ENCODE results near the gene GAGE10.
"Not testable (repeated sequence)": the region's sequence is repeated elsewhere in the genome, so short reads cannot be mapped to it uniquely, and the experiment has no call there.

GAGE10 gene

DNA sequence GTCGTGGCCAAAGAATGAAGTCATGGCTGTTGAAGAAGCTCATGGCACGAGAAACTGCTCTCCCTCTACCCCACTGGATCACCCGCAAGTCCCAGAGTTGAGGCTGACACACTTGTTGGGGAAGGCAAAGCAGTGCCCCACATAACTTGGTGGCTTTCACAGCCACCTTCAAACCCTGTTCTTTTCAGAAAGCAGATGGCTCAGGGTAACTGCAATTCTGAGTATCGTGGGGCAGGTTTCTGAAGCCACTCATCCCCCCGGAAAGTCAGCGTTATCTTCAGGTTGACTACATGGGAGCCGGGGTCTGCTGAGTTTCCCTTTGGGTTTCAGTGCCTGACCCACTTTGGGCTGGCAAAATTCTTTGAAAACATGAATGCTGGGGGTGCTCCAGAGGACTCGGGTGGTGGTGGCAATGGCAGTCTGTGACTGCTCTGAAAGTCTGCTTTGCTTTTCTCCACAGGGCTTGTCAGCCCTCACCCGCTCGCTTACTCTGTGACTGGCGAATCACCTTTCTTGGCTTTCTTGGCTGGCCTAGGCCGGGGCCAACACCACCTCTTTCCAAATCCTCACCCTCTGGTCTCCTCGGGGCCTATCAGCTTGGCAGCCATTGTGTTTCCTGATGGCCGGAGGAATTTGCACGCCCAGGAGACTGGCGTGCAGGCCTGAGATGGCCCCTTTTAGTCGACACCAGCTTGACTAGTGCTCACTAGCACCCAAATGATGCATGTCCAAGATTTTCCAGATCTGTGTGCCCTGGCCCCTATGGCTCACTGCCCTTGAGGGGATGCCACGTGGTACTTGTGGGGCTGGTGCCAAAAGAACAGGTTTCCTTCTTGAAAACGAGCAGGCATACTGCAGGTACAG is 26.5 kb upstream of the GAGE10 start:
- DNase-seq (ENCODE audit: low read depth): no peak

DNA sequence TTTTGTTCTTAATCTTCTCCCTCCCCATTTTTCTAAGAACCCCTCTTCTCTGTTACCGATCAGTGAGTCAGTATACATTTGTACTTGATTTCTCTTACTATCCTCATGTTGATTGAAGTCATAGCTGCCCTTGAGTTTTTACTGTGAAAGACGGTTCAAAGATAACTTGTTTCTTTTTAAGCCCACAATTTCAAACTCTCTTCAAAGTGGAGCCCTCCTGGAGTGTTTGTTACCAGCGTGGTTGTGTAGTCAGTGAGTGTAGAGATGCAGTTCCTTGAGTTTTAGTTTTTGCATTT is 26.0 kb upstream of the GAGE10 start:
- no peak for DNase-seq (ENCODE audit: low read depth)

DNA sequence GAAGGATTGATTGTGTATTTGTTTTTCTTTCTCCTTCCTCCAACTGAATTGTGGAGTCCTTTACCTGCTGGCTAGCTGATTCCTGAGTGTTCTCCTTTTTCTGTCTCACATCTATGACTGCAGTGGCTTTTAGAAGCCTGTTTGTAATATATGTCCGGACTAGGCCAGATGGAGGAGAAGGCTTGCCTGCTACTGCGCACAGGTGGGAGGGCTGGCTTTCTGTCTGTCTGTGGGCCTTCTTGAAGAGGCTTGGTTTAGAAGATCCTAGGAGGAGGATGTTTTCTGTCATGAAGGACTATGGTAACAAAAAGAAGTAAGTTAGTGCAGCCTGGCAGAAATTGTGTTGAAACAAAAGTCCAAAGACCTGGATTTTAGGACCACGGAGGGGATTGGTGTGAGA is 25.4 kb upstream of the GAGE10 start:
- DNase-seq (ENCODE audit: low read depth): no peak

DNA sequence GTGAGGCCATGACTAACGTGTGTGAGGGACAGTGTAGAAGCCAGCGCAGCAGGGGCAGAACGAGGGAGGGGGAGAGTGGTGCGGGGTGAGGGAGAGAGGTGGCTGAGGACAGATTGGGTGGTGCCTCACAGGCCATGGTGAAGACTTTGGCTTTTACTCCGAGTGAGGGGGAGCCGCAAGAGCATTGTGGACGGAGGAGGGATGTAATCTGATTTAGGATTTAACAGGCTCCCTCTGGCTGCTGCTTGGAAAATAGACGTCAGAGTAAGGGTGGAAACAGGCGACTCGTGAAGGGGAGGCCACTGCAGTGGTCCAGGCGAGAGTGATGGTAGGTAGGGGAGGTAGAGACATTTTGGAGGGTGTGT is 20.8 kb upstream of the GAGE10 start:
- no peak for DNase-seq (ENCODE audit: low read depth)

DNA sequence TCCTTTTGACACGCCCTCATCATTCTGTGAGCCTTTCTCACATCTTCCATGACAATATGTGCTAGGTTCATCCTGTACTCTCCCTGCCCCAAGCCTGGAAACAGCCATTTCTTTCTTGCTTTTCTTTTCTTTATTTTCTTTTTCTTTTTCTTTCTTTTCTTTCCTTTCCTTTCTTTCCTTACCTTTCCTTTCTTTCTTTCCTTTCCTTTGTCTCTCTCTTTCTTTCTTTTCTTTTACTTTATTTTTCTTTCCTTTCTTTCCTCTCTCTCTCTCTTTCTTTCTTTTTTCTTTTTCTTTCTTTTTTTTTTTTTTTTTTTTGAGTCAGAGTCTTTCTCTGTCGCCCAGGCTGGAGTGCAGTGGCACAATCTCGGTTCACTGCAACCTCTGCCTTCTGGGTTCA is 19.2 kb upstream of the GAGE10 start:
- no peak for DNase-seq (ENCODE audit: low read depth)

DNA sequence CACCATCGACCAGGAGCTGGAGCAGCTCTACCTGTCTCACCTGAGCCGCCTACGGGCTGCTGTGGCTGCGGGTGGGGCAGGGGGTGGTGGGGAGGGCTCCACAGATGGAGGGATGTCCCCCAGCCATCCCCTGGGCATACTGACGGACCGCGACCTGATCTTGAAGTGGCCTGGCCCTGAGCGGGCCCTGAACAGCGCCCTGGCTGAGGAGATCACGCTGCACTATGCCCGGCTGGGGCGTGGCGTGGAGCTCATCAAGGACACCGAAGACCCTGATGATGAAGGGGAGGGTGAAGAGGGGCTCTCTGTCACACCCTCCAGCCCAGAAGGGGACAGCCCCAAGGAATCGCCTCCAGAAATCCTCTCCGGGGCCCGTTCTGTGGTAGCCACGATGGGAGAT is 17.3 kb upstream of the GAGE10 start:
- no peak for DNase-seq (ENCODE audit: low read depth)

DNA sequence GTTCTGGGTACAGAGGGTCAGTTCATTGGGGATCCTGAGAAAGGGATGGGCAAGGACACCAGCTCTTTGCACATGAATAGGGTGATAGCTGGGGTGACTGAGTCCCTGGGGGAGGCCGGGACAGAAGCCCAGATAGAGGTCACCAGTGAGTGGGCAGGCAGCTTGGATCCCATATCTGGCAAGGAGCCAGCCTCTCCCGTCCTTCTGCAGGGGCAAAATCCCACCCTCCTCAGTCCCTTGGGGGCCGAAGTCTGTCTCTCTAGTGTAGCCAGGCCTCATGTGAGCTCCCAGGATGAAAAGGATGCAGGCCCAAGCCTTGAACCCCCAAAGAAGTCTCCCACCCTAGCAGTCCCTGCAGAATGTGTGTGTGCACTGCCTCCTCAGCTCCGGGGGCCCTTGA is 16.9 kb upstream of the GAGE10 start:
- DNase-seq (ENCODE audit: low read depth): no peak

DNA sequence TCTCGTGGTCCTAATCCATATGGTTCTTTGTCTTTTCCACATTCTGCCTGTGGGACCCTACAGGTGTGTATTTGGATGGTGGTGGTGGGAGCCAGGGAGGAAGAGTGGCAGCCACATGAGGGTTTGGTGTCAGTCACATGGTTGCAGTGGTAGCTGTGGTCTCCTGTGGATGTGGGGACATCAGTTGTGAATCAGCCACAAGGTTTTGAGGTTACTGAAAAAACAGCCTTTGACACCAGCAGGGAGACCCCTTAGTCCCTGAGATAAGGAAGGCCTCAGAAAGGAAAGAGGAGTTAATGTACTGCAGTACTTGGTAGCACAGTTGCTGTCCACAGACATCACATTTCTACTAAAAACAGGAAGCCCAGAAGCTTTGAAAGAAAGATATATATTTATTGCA is 15.8 kb upstream of the GAGE10 start:
- no peak for DNase-seq (ENCODE audit: low read depth)

DNA sequence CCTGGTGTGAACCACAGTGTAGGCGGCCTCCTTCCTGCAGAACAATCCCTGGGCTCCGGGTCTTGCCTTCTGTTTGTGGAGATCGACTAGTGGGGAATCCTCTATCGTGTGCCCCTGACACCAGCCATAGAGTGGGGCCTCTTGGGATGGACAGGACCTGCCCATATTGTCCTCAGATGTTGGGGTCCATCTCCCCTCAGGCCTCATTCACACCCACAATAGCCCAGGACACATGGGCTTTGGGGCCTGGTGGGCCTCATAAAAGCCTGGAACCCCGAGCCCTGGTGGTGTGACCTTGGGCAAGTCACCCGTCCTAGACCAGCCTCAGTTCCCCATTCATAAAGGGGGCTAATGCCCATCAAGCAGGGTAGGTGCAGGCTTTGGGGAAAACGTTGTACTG is 13.2 kb upstream of the GAGE10 start:
- no peak for DNase-seq (ENCODE audit: low read depth)

DNA sequence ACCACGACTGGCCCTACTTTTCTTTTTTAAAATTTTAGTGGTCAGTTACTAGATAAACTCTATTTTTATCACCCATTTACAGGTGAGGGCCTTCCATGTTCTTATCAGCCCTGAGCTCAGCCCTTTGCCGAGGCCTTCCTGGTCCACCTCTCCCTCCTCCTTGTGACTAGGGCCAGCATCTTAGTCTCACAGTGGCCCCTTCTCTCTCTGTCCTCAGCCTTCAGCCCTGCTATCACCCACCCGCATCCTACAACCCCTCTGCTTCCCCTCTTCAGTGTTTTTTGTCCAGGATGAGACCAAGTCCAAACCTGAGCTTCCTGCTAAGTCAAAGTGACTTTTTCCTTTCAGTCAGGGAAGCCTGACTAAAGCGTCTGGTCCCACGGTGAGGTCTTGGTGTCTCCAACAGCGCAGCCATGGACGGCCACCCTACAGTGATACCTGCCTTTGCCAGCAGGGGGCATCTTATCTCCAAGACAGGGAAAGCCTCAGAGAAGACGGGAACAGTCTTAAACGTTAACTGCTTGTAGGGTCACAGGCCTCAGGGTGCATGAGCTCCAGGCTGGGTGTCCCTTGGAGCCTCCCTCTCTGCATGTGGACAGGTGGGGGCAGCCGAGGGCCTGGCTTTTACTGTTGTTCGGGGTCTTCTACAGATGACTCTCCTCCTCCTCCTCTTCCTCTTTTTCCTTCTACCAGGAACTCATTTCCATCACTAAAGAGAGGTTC is 11.7 kb upstream of the GAGE10 start:
- DNase-seq (ENCODE audit: low read depth): no peak

DNA sequence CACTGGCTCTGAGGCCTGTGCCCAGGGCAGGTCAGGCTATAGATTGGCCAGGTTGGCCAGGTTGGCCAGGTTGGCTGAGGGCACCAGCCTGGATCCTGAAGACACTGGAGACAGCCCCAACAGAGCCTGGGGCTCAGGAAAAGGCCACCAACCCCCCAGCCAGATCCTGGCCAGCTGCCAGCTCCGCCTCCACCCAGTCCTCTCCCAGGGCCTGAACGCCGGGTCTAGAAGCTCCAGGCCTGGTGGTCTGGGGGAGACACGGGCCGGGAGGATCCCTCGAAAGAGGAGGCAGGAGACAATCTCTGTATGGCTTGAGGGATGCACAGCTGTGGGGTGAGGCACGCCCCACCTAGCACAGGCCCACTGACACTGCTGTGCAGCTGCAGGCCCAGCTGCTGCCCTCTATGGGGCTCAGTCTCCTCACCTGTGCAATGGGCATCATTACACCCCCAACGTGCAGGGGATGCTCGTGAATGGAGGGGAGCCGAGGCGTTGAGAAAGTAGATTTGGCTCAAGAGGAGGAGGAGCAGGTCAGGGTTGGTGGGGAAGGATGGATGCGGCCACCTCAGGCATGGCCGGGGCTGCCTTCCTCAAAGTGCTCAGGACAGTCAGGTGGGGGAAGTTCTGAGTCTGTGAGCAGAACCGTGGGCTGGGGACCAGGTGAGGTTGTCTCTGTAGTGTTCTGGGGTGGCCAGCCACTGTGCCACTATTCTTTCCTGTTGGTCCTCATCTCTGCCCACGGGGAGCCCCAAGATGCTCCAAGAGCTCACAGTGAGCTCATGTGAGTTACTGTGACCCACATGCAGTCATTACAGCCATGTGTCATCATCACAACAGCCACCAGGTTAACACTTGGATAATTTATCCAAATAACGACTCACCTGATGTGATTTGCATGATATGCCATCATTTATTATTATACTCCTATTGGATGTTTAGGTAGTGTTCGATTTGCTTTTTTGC is 10.8 kb upstream of the GAGE10 start:
- DNase-seq (ENCODE audit: low read depth): no peak

DNA sequence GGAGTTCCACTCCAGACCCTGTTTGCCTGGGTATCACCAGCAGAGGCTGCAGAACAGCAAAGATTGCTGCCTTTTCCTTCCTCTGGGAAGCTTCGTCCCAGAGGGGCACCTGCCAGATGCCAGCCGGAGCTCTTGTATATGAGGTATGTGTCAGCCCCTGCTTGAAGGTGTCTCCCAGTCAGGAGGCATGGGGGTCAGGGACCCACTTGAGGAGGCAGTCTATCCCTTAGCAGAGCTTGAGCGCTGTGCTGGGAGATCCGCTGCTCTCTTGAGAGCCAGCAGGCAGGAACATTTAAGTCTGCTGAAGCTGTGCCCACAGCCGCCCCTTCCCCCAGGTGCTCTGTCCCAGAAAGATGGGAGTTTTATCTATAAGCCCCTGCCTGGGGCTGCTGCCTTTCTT is 4.2 kb upstream of the GAGE10 start:
- not testable (repeated sequence) for DNase-seq (ENCODE audit: low read depth)

DNA sequence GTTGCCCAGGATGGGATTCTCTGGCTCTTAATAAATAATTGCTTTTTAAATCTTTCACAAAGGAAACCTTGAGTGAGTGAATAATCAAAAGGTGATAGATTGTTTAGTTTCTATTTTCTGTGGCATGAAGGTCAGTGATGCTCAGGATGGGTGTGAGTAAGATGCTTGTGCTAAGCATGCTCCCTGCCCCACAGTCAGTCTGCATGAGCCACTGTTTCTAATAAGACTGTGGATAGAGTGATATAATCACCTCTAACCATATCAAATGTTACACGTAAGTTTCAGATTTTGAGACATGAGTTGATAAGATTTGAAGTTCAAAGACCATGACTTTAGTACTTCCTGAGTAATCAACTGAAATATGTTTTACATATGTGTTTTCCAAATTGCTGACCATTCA is 2.7 kb upstream of the GAGE10 start:
- DNase-seq (ENCODE audit: low read depth): no peak

DNA sequence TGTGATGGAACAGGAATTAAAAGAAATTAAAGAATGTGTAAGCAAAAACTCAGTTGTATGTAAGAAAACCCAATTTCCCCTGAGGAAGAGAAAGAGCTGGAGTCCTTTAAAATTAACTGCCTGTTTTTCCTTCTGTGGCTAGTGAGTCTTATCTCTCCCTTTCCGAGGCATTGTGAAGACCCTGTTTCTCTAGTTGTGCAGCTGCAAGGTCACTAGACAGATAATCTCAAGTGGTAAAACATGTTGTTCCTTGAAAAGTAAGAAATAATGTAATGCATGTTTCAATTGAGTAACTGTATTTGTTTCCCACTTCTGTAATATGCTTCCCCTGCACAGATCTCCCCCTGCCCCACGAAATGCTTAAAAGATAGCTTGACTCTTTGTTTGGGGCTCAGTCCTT is 4.3 kb downstream of the GAGE10 start:
- not testable (repeated sequence) for DNase-seq (ENCODE audit: low read depth)

DNA sequence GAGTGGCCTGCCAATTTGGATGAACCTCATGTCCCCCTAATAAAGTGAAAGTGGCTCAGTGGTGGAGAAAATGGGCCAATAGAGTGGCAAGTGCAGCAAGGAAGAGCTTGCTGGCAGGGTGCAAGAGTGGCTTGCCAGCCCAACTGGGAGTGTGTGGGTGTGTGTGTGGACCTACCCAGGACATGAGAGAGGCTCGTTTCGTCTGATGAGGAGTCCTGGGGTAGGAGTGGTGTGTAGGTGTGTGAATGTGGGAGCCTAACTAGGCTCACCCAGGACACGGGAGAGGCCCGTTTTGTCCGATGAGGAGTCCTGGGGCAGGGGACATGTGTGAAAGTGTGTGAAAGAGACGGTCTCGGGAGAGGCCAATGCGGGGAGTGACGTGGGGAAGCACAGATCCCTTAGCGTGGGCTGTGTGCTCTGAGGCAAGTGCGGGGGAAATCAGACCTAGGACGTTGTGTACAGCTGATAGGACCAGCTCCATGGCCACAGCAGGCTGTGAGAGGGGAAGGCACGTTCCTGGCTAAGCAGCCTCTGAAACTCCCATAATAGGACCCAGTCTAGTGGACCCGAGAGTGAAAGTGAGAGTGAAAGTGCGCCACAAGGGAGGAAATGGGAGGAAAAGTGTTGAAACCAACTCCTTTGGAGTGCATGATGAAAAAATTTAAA is 5.3 kb downstream of the GAGE10 start:
- no peak for DNase-seq (ENCODE audit: low read depth)

DNA sequence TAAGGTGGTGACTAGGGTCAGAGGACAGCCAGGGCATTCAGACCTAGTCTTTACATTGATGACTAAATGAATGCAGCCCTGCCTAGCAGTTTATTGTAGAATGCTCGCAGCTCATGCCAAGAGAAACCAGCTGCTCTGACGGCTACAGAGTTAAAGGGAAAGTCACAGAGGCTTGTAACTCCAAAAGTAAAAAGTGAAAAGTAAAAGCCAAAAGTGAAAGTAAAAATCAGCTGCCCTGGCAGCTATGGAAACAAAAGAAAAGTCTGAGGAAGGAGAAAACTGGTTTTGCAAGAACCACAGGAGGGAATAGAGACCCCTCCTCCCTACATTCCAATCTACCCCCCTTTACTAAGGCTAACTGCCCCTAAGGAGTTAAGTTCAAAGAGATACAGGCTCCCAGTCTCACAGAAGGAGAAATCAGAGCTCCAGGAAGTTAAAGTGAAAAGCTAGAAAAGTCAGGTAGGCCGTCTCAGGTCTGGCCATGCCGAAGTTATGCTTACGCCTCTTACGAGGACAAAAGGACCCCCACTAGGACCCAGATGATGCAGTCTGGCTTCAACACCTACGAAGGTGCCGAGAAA is 6.0 kb downstream of the GAGE10 start:
- no peak for DNase-seq (ENCODE audit: low read depth)

DNA sequence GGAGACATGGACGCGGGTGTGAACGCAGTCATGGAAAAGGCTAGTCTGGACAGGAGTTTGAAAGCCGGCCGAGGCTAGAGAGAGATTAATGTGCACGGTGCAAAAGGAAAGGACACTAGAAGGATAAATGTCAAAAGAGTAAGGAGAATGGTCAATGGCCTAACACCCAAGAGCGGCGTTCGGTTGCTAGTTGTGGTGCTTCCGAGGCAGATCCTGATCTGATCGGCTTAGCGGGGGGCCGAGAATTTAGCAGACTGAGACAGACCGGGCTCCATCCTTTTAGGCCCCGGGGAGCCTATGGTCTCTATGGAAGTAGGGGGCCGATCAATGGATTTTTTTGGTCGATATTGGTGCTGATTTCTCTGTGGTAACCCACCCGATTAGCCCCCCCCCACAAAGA is 6.9 kb downstream of the GAGE10 start:
- DNase-seq (ENCODE audit: low read depth): no peak

DNA sequence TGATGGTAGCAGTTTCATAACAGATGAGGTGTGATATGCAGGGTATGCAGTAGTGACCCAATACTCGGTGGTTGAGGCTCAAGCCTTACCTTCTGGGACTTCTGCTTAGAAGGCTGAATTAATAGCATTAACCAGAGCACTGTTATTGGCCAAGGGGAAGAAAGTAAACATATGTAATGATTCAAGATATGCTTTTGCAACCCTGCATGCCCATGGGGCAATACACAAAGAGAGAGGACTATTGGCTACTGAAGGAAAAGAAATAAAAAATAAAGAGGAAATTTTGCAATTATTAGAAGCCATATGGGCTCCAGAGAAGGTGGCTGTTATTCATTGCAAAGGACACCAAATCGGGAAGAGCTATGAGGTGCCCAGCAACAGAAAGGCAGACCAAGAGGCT is 8.7 kb downstream of the GAGE10 start:
- DNase-seq (ENCODE audit: low read depth): no peak

DNA sequence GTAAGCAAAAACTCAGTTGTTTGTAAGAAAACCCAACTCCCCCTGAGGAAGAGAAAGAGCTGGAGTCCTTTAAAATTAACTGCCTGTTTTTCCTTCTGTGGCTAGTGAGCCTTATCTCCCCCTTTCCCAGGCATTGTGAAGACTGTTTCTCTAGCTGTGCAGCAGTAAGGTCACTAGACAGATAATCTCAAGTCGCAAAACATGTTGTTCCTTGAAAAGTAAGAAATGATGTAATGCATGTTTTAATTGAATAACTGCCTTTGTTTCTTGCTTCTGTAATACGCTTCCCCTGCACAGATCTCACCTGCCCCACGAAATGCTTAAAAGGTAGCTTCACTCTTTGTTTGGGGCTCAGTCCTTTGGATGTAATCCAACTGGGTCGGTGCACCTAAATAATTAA is 12.6 kb downstream of the GAGE10 start:
- no peak for DNase-seq (ENCODE audit: low read depth)

DNA sequence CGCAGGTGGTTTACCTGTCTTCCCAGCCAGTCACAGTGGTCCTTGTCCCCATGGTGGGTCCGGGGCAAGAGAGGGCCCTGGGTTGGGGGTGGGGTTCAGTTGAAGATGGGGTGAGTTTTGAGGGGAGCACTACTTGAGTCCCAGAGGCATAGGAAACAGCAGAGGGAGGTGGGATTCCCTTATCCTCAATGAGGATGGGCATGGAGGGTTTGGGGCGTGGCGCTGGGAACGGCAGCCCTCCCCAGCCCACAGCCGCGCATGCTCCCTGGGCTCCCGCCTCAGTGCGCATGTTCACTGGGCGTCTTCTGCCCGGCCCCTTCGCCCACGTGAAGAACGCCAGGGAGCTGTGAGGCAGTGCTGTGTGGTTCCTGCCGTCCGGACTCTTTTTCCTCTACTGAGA is 18.3 kb downstream of the GAGE10 start, which contains the start of gene GAGE12J:
GAGE12J (plus strand) TSS at position 301 of the 400 bp plus-strand sequence. CDS start 1,157 bp downstream, outside the sequence.
- DNase-seq (ENCODE audit: low read depth): not testable (repeated sequence)

DNA sequence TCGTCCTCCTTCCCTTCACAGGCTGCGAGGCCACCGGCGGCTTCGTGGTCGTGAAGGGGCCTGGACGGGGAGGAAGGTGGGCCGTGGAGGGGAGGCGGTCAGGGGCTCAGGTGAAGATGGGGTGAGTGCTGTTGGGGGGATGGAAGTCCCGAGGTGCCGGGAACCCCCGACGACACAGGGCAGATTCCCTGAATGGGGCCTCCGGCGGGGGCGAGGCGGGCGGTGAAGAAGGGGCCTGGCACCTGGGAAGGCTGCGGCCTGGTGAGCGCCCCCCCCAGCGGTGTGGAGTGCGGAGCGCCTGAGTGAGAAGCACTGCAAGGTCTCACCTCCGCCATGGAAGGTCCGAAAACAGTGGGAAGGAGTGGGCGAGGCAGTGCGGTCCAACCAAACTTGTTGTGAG is 18.8 kb downstream of the GAGE10 start:
- not testable (repeated sequence) for DNase-seq (ENCODE audit: low read depth)

DNA sequence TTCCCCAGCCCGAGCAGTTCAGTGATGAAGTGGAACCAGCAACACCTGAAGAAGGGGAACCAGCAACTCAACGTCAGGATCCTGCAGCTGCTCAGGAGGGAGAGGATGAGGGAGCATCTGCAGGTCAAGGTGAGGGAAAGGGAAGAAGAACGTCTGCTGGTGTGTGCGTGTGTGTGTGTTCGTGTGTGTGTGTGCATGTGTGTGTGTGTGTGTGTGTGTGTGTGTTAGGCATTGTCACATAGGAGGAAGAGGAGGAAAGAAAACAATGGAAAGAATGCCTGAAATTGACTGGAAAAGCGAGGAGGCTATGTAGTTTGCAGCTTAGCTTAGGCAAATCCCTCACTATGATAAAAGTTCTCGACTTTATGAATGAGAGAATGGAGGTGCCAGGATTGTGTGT is 20.3 kb downstream of the GAGE10 start:
- not testable (repeated sequence) for DNase-seq (ENCODE audit: low read depth)
